ENCODE data around the gene OPCML.
A peak's percentile ranks its signal among the peaks of the same experiment; 100 is the strongest.

The OPCML gene

GRCh38 chr11:132904091-132904490 lies 628.2 kb downstream of the OPCML start:
- Mint-ChIP-seq H3K4me3 (no peak overlapping the region), H3K27ac (no peak overlapping the region), H3K9me3 (no peaks in the 10 kb centered on the region), H3K4me1 (no peaks in the 10 kb centered on the region), H3K36me3 (no peaks in the 10 kb centered on the region)
- no peak for ATAC-seq
- DNase-seq (ENCODE audit: low spot score in 2 of 2) = no peak

- Mint-ChIP-seq H3K4me3 (no peak overlapping the region), H3K36me3 (no peaks in the 10 kb centered on the region), H3K4me1 (no peaks in the 10 kb centered on the region), H3K9me3 (no peaks in the 10 kb centered on the region), H3K27ac (no peak overlapping the region)
- DNase-seq (ENCODE audit: low spot score in 2 of 2) (no peak), ATAC-seq (no peak)
Measured at GRCh38 chr11:132901638-132902471, 630.4 kb downstream of the OPCML start.

- Mint-ChIP-seq H3K4me3 (no peak overlapping the region), H3K27ac (no peak overlapping the region), H3K36me3 (no peaks in the 10 kb centered on the region), H3K9me3 (no peaks in the 10 kb centered on the region), H3K4me1 (no peaks in the 10 kb centered on the region)
- ATAC-seq (no peak), DNase-seq (ENCODE audit: low spot score in 2 of 2) (no peak)
Measured at GRCh38 chr11:132898676-132899075, 633.6 kb downstream of the OPCML start.

GRCh38 chr11:132898021-132898420 lies 634.3 kb downstream of the OPCML start:
- Mint-ChIP-seq H3K27ac (no peak overlapping the region), H3K4me3 (no peak overlapping the region), H3K4me1 (no peaks in the 10 kb centered on the region), H3K9me3 (no peaks in the 10 kb centered on the region), H3K36me3 (no peaks in the 10 kb centered on the region)
- DNase-seq (ENCODE audit: low spot score in 2 of 2) = no peak
- ATAC-seq = no peak

GRCh38 chr11:132895340-132895739 lies 637.0 kb downstream of the OPCML start:
- no peaks in the 10 kb centered on the region for H3K9me3 Mint-ChIP-seq
- H3K36me3 Mint-ChIP-seq = no peaks in the 10 kb centered on the region
- no peaks in the 10 kb centered on the region for H3K4me1 Mint-ChIP-seq
- peak; percentile 67 for ATAC-seq
- H3K27ac Mint-ChIP-seq = no peak overlapping the region
- H3K4me3 Mint-ChIP-seq = no peak overlapping the region
- DNase-seq (ENCODE audit: low spot score in 2 of 2) = no peak

GRCh38 chr11:132894606-132895005 lies 637.7 kb downstream of the OPCML start:
- no peak for ATAC-seq
- no peaks in the 10 kb centered on the region for H3K4me1 Mint-ChIP-seq
- DNase-seq (ENCODE audit: low spot score in 2 of 2) = no peak
- H3K9me3 Mint-ChIP-seq = no peaks in the 10 kb centered on the region
- no peak overlapping the region for H3K27ac Mint-ChIP-seq
- H3K36me3 Mint-ChIP-seq = no peaks in the 10 kb centered on the region
- H3K4me3 Mint-ChIP-seq = no peak overlapping the region

GRCh38 chr11:132892876-132893275 lies 639.4 kb downstream of the OPCML start:
- no peaks in the 10 kb centered on the region for H3K9me3 Mint-ChIP-seq
- H3K4me1 Mint-ChIP-seq = no peaks in the 10 kb centered on the region
- ATAC-seq (no peak), DNase-seq (ENCODE audit: low spot score in 2 of 2) (no peak)
- no peak overlapping the region for H3K27ac Mint-ChIP-seq
- H3K36me3 Mint-ChIP-seq = no peaks in the 10 kb centered on the region
- H3K4me3 Mint-ChIP-seq = no peak overlapping the region

GRCh38 chr11:132888226-132888625 lies 644.1 kb downstream of the OPCML start:
- Mint-ChIP-seq H3K9me3 (no peaks in the 10 kb centered on the region), H3K4me3 (no peak overlapping the region), H3K36me3 (no peaks in the 10 kb centered on the region), H3K4me1 (no peaks in the 10 kb centered on the region), H3K27ac (no peak overlapping the region)
- ATAC-seq = no peak
- DNase-seq (ENCODE audit: low spot score in 2 of 2) = no peak

- no peak for DNase-seq (ENCODE audit: low spot score in 2 of 2)
- Mint-ChIP-seq H3K36me3 (no peaks in the 10 kb centered on the region), H3K9me3 (no peaks in the 10 kb centered on the region), H3K4me1 (no peaks in the 10 kb centered on the region), H3K27ac (no peak overlapping the region), H3K4me3 (no peak overlapping the region)
- ATAC-seq = no peak
Measured at GRCh38 chr11:132886335-132886734, 646.0 kb downstream of the OPCML start.

GRCh38 chr11:132883241-132883640 lies 649.1 kb downstream of the OPCML start:
- Mint-ChIP-seq H3K9me3 (no peaks in the 10 kb centered on the region), H3K4me3 (no peak overlapping the region), H3K36me3 (no peaks in the 10 kb centered on the region), H3K27ac (no peak overlapping the region), H3K4me1 (no peaks in the 10 kb centered on the region)
- DNase-seq (ENCODE audit: low spot score in 2 of 2) = no peak
- ATAC-seq = no peak

- no peak overlapping the region for H3K27ac Mint-ChIP-seq
- H3K4me1 Mint-ChIP-seq = no peaks in the 10 kb centered on the region
- no peaks in the 10 kb centered on the region for H3K9me3 Mint-ChIP-seq
- no peaks in the 10 kb centered on the region for H3K36me3 Mint-ChIP-seq
- no peak overlapping the region for H3K4me3 Mint-ChIP-seq
- DNase-seq (ENCODE audit: low spot score in 2 of 2) (no peak), ATAC-seq (no peak)
Measured at GRCh38 chr11:132881622-132882021, 650.7 kb downstream of the OPCML start.

- ATAC-seq = no peak
- Mint-ChIP-seq H3K36me3 (no peaks in the 10 kb centered on the region), H3K4me1 (no peaks in the 10 kb centered on the region), H3K4me3 (no peak overlapping the region), H3K27ac (no peak overlapping the region), H3K9me3 (no peaks in the 10 kb centered on the region)
- DNase-seq (ENCODE audit: low spot score in 2 of 2) = no peak
Measured at GRCh38 chr11:132878111-132878510, 654.2 kb downstream of the OPCML start.

GRCh38 chr11:132876705-132877104 lies 655.6 kb downstream of the OPCML start:
- Mint-ChIP-seq H3K4me3 (no peak overlapping the region), H3K27ac (no peak overlapping the region), H3K4me1 (no peaks in the 10 kb centered on the region), H3K36me3 (no peaks in the 10 kb centered on the region), H3K9me3 (no peaks in the 10 kb centered on the region)
- ATAC-seq (no peak), DNase-seq (ENCODE audit: low spot score in 2 of 2) (no peak)

GRCh38 chr11:132876239-132876638 lies 656.1 kb downstream of the OPCML start:
- DNase-seq (ENCODE audit: low spot score in 2 of 2) (no peak), ATAC-seq (no peak)
- no peak overlapping the region for H3K4me3 Mint-ChIP-seq
- no peaks in the 10 kb centered on the region for H3K36me3 Mint-ChIP-seq
- H3K9me3 Mint-ChIP-seq = no peaks in the 10 kb centered on the region
- no peaks in the 10 kb centered on the region for H3K4me1 Mint-ChIP-seq
- no peak overlapping the region for H3K27ac Mint-ChIP-seq

- no peaks in the 10 kb centered on the region for H3K36me3 Mint-ChIP-seq
- ATAC-seq (no peak), DNase-seq (ENCODE audit: low spot score in 2 of 2) (no peak)
- no peak overlapping the region for H3K27ac Mint-ChIP-seq
- H3K4me1 Mint-ChIP-seq = no peaks in the 10 kb centered on the region
- no peaks in the 10 kb centered on the region for H3K9me3 Mint-ChIP-seq
- no peak overlapping the region for H3K4me3 Mint-ChIP-seq
Measured at GRCh38 chr11:132874638-132875037, 657.7 kb downstream of the OPCML start.

GRCh38 chr11:132873841-132874240 lies 658.5 kb downstream of the OPCML start:
- H3K4me3 Mint-ChIP-seq = no peak overlapping the region
- ATAC-seq = no peak
- no peak overlapping the region for H3K27ac Mint-ChIP-seq
- no peaks in the 10 kb centered on the region for H3K9me3 Mint-ChIP-seq
- H3K36me3 Mint-ChIP-seq = no peaks in the 10 kb centered on the region
- H3K4me1 Mint-ChIP-seq = no peaks in the 10 kb centered on the region
- no peak for DNase-seq (ENCODE audit: low spot score in 2 of 2)

Data from stimulated activated effector memory CD8-positive, alpha-beta T cell treated with anti-CD3 and anti-CD28 coated beads, Interleukin-12 subunit alpha, Interleukin-12 subunit beta, amount 100 ng/mL, for 72 hours (primary cell).